DMS153 treated with DMSO at 0.1 percent for 48 hours (cell line): ENCODE results near the gene MPZL1.

Source experiments
- DNase-seq: peaks from one replicate; lab custom pipeline; 2025; ENCODE audit not compliant: unreplicated experiment; lab: John Stamatoyannopoulos, UW

MPZL1 gene

GRCh38 chr1:167748906-167749305 lies 27.1 kb downstream of the MPZL1 start:
- no peak for DNase-seq

- no peak for DNase-seq
These were observed 28.0 kb downstream of the MPZL1 start for GRCh38 chr1:167749741-167750140.

GRCh38 chr1:167750641-167751040 lies 28.9 kb downstream of the MPZL1 start:
- DNase-seq: no peak

- DNase-seq: no peak
These were observed 29.9 kb downstream of the MPZL1 start for GRCh38 chr1:167751676-167752075.

GRCh38 chr1:167752219-167752985 lies 30.6 kb downstream of the MPZL1 start:
- DNase-seq: no peak

- no peak for DNase-seq
These were observed 33.9 kb downstream of the MPZL1 start for GRCh38 chr1:167755654-167756053.

GRCh38 chr1:167756730-167757405 lies 35.1 kb downstream of the MPZL1 start:
- no peak for DNase-seq

GRCh38 chr1:167757433-167758309 lies 35.9 kb downstream of the MPZL1 start:
- DNase-seq: no peak

GRCh38 chr1:167761400-167761799 lies 39.6 kb downstream of the MPZL1 start:
- DNase-seq: no peak

GRCh38 chr1:167762061-167762746 lies 40.4 kb downstream of the MPZL1 start:
- no peak for DNase-seq

GRCh38 chr1:167763525-167764220 lies 41.9 kb downstream of the MPZL1 start:
- no peak for DNase-seq

- no peak for DNase-seq
These were observed 42.9 kb downstream of the MPZL1 start for GRCh38 chr1:167764458-167765330.

- no peak for DNase-seq
These were observed 43.7 kb downstream of the MPZL1 start for GRCh38 chr1:167765496-167765895.

- no peak for DNase-seq
These were observed 44.8 kb downstream of the MPZL1 start for GRCh38 chr1:167766538-167766937.

GRCh38 chr1:167767761-167768160 lies 46.0 kb downstream of the MPZL1 start:
- DNase-seq: no peak

- DNase-seq: no peak
These were observed 48.3 kb downstream of the MPZL1 start for GRCh38 chr1:167770127-167770526.

- no peak for DNase-seq
These were observed 50.7 kb downstream of the MPZL1 start for GRCh38 chr1:167772436-167772835.

- DNase-seq: no peak
These were observed 51.7 kb downstream of the MPZL1 start for GRCh38 chr1:167773516-167773915.

GRCh38 chr1:167774710-167775109 lies 52.9 kb downstream of the MPZL1 start:
- DNase-seq: no peak
